Left lobe of liver (tissue), 2 donors: ENCODE measurements around the gene FYB1. TPM values are rescaled to one million over a fixed set of nuclear protein-coding genes. Genes with fewer than 3 reads are reported as not detected.

Source experiments
- ATAC-seq: fragments of 200-7000 bp; cut with Tn5 transposase; one replicate; pipeline ENCODE4 v1.9.1; 2020; ENCODE audit warnings: mild to moderate bottlenecking, moderate library complexity
- DNase-seq: peaks from one replicate; pipeline ENCODE4 v3.0.0-alpha.2; 2020; ENCODE audit warnings: low spot score
- total RNA-seq: library from RNA; stranded (reverse); gene quantifications from one replicate; pipeline ENCODE4 v1.2.1, GENCODE V29; 2021
- donor health status: DM: no; HTN: no; CAD: no; lungs with moderate emphysema.
- donor health status: DM: no; HTN: yes; CAD: no.

Gene FYB1
- total RNA-seq, 1 donor from 2014 or later = 4.4 TPM

GRCh38 chr5:39208471-39208870 lies 10.9 kb downstream of the FYB1 start:
- ATAC-seq = no peak
- no peak for DNase-seq

GRCh38 chr5:39207345-39208045 lies 11.9 kb downstream of the FYB1 start:
- DNase-seq (no peak), ATAC-seq (no peak)

- no peak for ATAC-seq
- DNase-seq = no peak
Observed at GRCh38 chr5:39206630-39207321, 12.6 kb downstream of the FYB1 start.

GRCh38 chr5:39205550-39205949 lies 13.8 kb downstream of the FYB1 start:
- DNase-seq = no peak
- no peak for ATAC-seq

GRCh38 chr5:39203951-39204350 lies 15.4 kb downstream of the FYB1 start:
- no peak for ATAC-seq
- DNase-seq = no peak

GRCh38 chr5:39203275-39203922 lies 16.0 kb downstream of the FYB1 start:
- ATAC-seq = no peak
- DNase-seq = no peak

- ATAC-seq (no peak), DNase-seq (no peak)
Observed at GRCh38 chr5:39202597-39203274, 16.6 kb downstream of the FYB1 start.

- DNase-seq (no peak), ATAC-seq (no peak)
Observed at GRCh38 chr5:39201781-39202596, 17.4 kb downstream of the FYB1 start.

- ATAC-seq = no peak
- no peak for DNase-seq
Observed at GRCh38 chr5:39201160-39201780, 18.1 kb downstream of the FYB1 start.

- DNase-seq = no peak
- no peak for ATAC-seq
Observed at GRCh38 chr5:39200081-39200480, 19.3 kb downstream of the FYB1 start.

GRCh38 chr5:39199335-39199734 lies 20.0 kb downstream of the FYB1 start:
- ATAC-seq = no peak
- no peak for DNase-seq

GRCh38 chr5:39198127-39198526 lies 21.2 kb downstream of the FYB1 start:
- ATAC-seq (no peak), DNase-seq (no peak)

- ATAC-seq = no peak
- no peak for DNase-seq
Observed at GRCh38 chr5:39197556-39197955, 21.8 kb downstream of the FYB1 start.

- ATAC-seq = no peak
- DNase-seq = no peak
Observed at GRCh38 chr5:39195198-39195826, 24.1 kb downstream of the FYB1 start.

- DNase-seq = no peak
- no peak for ATAC-seq
Observed at GRCh38 chr5:39194466-39195136, 24.8 kb downstream of the FYB1 start.

- no peak for ATAC-seq
Observed at GRCh38 chr5:39193553-39194465, 25.6 kb downstream of the FYB1 start.

GRCh38 chr5:39192450-39193160 lies 26.8 kb downstream of the FYB1 start:
- ATAC-seq (no peak), DNase-seq (no peak)

More at GRCh38 chr5:39193553-39194465, 25.6 kb downstream of the FYB1 start:
- DNase-seq = no peak
